HEK293 (cell line): Measurements from ENCODE around the gene SNAP47.

Source experiments
- PBX3 ChIP-seq: sonication (generic); formaldehyde crosslinking; IDR thresholded peaks from 2 replicates; pipeline ENCODE4 v1.8.1; 2022; ENCODE audit warnings: mild to moderate bottlenecking, moderate library complexity, missing genetic modification reagents
- ZBTB1 ChIP-seq: fragments of 450-650 bp; formaldehyde crosslinking; IDR thresholded peaks from 2 replicates; pipeline ENCODE4 v1.5.1; 2016; ENCODE audit warnings: missing biosample characterization, missing genetic modification characterization
- ZNF549 ChIP-seq: fragments of 450-650 bp; IDR thresholded peaks from 2 replicates; pipeline ENCODE4 v1.5.1; 2018; ENCODE audit warnings: missing biosample characterization, missing genetic modification characterization, mild to moderate bottlenecking, inconsistent platforms, moderate library complexity
- TF ChIP-seq, protein P1 (sequence below): fragments of 450-650 bp; formaldehyde crosslinking; IDR thresholded peaks from 2 replicates; pipeline ENCODE4 v1.5.1; 2016; ENCODE audit warnings: missing biosample characterization, missing genetic modification characterization
- TF ChIP-seq, protein P2 (sequence below): fragments of 450-650 bp; formaldehyde crosslinking; IDR thresholded peaks from 2 replicates; pipeline ENCODE4 v1.5.1; 2017; ENCODE audit warnings: missing biosample characterization, missing genetic modification characterization

DNA sequence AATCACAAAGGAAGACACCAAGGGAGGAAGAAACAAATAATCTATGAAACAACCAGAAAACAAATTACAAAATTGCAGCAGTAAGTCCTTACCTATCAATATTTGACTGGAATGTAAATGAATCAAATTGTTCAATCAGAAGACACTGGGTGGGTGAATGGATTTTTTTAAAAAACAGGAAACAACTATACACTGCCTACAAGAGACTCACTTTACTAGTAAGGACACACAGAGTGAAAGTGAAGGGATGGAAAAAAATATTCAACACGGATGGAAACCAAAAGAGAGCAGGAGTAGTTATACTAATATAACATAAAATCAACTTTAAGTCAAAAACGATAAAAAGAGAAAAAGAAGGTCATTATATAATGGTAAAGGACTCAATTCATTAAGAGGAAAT is 73.8 kb downstream of the SNAP47 start:
- TF ChIP-seq, protein P1, sequence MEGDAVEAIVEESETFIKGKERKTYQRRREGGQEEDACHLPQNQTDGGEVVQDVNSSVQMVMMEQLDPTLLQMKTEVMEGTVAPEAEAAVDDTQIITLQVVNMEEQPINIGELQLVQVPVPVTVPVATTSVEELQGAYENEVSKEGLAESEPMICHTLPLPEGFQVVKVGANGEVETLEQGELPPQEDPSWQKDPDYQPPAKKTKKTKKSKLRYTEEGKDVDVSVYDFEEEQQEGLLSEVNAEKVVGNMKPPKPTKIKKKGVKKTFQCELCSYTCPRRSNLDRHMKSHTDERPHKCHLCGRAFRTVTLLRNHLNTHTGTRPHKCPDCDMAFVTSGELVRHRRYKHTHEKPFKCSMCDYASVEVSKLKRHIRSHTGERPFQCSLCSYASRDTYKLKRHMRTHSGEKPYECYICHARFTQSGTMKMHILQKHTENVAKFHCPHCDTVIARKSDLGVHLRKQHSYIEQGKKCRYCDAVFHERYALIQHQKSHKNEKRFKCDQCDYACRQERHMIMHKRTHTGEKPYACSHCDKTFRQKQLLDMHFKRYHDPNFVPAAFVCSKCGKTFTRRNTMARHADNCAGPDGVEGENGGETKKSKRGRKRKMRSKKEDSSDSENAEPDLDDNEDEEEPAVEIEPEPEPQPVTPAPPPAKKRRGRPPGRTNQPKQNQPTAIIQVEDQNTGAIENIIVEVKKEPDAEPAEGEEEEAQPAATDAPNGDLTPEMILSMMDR (tag by site-specific recombination): no peak
- TF ChIP-seq ZBTB1 (no peak), PBX3 (CRISPR knock-in tag) (no peak), ZNF549 (tag by site-specific recombination) (no peak)
- TF ChIP-seq, protein P2, sequence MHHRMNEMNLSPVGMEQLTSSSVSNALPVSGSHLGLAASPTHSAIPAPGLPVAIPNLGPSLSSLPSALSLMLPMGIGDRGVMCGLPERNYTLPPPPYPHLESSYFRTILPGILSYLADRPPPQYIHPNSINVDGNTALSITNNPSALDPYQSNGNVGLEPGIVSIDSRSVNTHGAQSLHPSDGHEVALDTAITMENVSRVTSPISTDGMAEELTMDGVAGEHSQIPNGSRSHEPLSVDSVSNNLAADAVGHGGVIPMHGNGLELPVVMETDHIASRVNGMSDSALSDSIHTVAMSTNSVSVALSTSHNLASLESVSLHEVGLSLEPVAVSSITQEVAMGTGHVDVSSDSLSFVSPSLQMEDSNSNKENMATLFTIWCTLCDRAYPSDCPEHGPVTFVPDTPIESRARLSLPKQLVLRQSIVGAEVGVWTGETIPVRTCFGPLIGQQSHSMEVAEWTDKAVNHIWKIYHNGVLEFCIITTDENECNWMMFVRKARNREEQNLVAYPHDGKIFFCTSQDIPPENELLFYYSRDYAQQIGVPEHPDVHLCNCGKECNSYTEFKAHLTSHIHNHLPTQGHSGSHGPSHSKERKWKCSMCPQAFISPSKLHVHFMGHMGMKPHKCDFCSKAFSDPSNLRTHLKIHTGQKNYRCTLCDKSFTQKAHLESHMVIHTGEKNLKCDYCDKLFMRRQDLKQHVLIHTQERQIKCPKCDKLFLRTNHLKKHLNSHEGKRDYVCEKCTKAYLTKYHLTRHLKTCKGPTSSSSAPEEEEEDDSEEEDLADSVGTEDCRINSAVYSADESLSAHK (tag by site-specific recombination): no peak
